Heart right ventricle (tissue), 16 donors: ENCODE results near the gene LSM14A. TPM values are rescaled to one million over a fixed set of nuclear protein-coding genes. Genes with fewer than 3 reads are reported as not detected.

Experiments
- ATAC-seq, 8 donors: fragments of 200-7000 bp; cut with Tn5 transposase; one replicate each; pipeline ENCODE4 v1.9.1; 2020; ENCODE audit warnings: mild to moderate bottlenecking in 8 of 8, moderate library complexity in 8 of 8, moderate number of reproducible peaks in 1 of 8
- DNase-seq, 2 donors: peaks; one replicate each; pipeline ENCODE4 v3.0.0-alpha.2; 2020
- H3K27ac ChIP-seq, 10 donors: fragments of 200-600 bp; sonication (generic) in 2 of 10; one replicate each; pipeline versions ENCODE4 v1.5.0 to v1.8.0; 2020 to 2022; ENCODE audit warnings: mild to moderate bottlenecking in 3 of 10
- H3K27me3 ChIP-seq, 7 donors: fragments of 200-600 bp; one replicate each; pipeline ENCODE4 v1.8.0; 2021 to 2022; ENCODE audit warnings: mild to moderate bottlenecking in 2 of 7
- H3K36me3 ChIP-seq, 9 donors: fragments of 200-600 bp; sonication (generic) in 1 of 9; one replicate each; pipeline versions ENCODE4 v1.5.0 to v1.8.0; 2020 to 2022; ENCODE audit warnings: mild to moderate bottlenecking in 2 of 9
- H3K4me1 ChIP-seq, 9 donors: fragments of 200-600 bp; sonication (generic) in 1 of 9; one replicate each; pipeline versions ENCODE4 v1.5.0 to v1.8.0; 2020 to 2022; ENCODE audit warnings: mild to moderate bottlenecking in 4 of 9
- H3K4me3 ChIP-seq, 10 donors: fragments of 200-600 bp; sonication (generic) in 2 of 10; one replicate each; pipeline versions ENCODE4 v1.5.0 to v1.8.0; 2020 to 2022; ENCODE audit warnings: mild to moderate bottlenecking in 7 of 10, moderate library complexity in 2 of 10
- H3K9me3 ChIP-seq, 11 donors: fragments of 200-600 bp in 10 of 11; sonication (generic) in 2 of 11; one replicate each; pipeline versions ENCODE4 v1.5.0 to v1.8.0; 2013 to 2022; ENCODE audit warnings: mild to moderate bottlenecking in 2 of 11, control low read depth in 1 of 11, moderate library complexity in 1 of 11
- WGBS, 2 donors: extraction: QIAGEN DNeasy Blood & Tissue Kit; methylation state at CpG; one replicate each; pipeline ENCODE4 v1.1.7; 2013; ENCODE audit warnings: inconsistent platforms in 1 of 2; 5-methylcytosine and 5-hydroxymethylcytosine counted together
- intact Hi-C, 10 donors: fragments of 100-400 bp; cut with DNase I; formaldehyde crosslinking; loops; one replicate each; pipeline versions ENCODE4 v1.11.1 to v1.14.2; 2022
- polyA plus RNA-seq, 2 donors: library from polyadenylated mRNA; stranded (reverse); fragments of 200-250 nt; gene quantifications; one replicate each; pipeline ENCODE4 v1.2.3, GENCODE V29; 2013
- total RNA-seq, 10 donors: library from RNA; stranded (reverse); fragmentation: NEBNext Ultra II Directional in 3 of 10; extraction: Animal tissue kit (Norgen Biotek cat#: 25700) in 3 of 10; gene quantifications; one replicate each; pipeline versions ENCODE4 v1.2.1 to v1.2.4, GENCODE V29; 2021 to 2023
- TF ChIP-seq, protein P1 (sequence below), 9 donors: fragments of 200-600 bp; sonication (generic) in 2 of 9; IDR thresholded peaks; one replicate each; pipeline versions ENCODE4 v1.5.0 to v1.8.0; 2021 to 2022; ENCODE audit warnings: antibody characterized with exemption in 9 of 9, mild to moderate bottlenecking in 5 of 9, moderate library complexity in 1 of 9
- donor health status: Arrhythmogenic right ventricular cardiomyopathy.
- donor health status: ischemic (EF 13 %, LVEDD 7.1; RV severe dilation, severe dysfunction).
- donor health status: healthy with polysubstance abuse.
- donor health status: DM: no; HTN: yes; CAD: no.
- donor health status: DM: no; HTN: no; CAD: no.
- donor health status: ischemic (EF 25% LVEDD 6.9; RV normal size, moderate dysfunction).
- donor health status: ischemic (EF 25% LVEDD 5.7; RV mildly dilated, moderate dysfunction).
- donor health status: healthy.
- donor health status: DM: yes; HTN: yes; CAD: no.
- donor health status: Ischemic cardiomyopathy.
- donor health status: ischemic (EF 35%, LVEDD 5.7; RV mildly dilated, moderate dysfunction).
- donor health status: nonischemic (EF 11% LVEDD 7.7; RV severe dilation, severe dysfunction).
- donor health status: DM: yes; HTN: yes; CAD: no.
- donor health status: PGD.
- donor health status: ischemic (EF 29% LVEDD 5.4; RV normal size, mild dysfunction).
- donor health status: nonischemic (EF 23%, LVEDD 6.1; RV moderate dilation, normal function).

LSM14A gene
- total and polyA plus RNA-seq, 12 donors, result 44.7 to 78.0 (median 66.1) TPM

DNA sequence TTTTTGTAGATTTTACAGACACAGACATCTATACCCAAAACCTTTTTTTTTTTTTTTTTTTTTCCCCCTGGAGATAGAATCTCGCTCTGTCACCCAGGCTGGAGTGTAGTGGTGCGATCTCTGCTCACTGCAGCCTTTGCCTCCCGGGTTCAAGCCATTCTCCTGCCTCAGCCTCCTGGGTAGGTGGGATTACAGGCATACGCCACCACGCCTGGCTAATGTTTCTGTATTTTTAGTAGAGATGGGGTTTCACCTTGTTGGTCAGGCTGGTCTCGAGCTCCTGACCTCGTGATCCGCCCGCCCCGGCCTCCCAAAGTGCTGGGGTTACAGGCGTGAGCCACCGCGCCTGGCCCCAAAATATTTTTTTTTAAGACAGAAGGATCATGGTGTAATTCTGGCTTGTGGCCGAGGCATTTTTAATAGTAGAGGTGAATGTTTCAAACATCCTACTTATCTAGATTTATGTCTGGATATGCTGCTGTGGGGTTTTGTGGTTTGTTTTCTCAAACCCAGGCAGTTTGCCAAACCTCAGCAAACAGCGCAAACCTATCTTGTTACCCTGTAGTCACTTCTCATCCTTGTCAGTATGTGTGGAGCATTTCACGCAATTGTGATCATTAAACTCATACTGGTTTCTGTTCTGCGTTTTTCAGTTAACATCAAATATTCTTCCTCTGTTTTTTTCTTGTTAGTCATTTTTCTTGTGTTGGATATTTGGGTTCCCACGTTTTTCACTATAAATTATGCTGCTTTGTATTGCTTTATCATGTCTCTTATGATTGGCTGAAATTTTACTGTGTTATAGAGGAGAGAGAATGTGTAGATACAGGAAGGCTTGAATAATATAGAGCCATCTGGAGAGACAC lies 45.9 kb downstream of the LSM14A start:
- intact Hi-C loops, result loop anchor here in 1 of 10 donors (5.0 kb wide), 1 partner anchor 36 kb away; no protein-coding TSS in a partner anchor
- H3K27me3 ChIP-seq, result no peaks in the 10 kb centered on the region
- WGBS, 2 donors, result 85 to 90% methylated on average over 18 of the region's 18 CpGs
- no peak for ATAC-seq
- no peak overlapping the region for H3K4me3 ChIP-seq
- no peak overlapping the region for H3K27ac ChIP-seq
- H3K4me1 ChIP-seq, result peaks cover 0 to 12% (median 0%) of the 10 kb centered on the region in 9 donors
- H3K9me3 ChIP-seq, result no peaks in the 10 kb centered on the region
- DNase-seq, result no peak
- H3K36me3 ChIP-seq, result peaks cover 0 to 99% (median 35%) of the 10 kb centered on the region in 9 donors
- TF ChIP-seq, protein P1, sequence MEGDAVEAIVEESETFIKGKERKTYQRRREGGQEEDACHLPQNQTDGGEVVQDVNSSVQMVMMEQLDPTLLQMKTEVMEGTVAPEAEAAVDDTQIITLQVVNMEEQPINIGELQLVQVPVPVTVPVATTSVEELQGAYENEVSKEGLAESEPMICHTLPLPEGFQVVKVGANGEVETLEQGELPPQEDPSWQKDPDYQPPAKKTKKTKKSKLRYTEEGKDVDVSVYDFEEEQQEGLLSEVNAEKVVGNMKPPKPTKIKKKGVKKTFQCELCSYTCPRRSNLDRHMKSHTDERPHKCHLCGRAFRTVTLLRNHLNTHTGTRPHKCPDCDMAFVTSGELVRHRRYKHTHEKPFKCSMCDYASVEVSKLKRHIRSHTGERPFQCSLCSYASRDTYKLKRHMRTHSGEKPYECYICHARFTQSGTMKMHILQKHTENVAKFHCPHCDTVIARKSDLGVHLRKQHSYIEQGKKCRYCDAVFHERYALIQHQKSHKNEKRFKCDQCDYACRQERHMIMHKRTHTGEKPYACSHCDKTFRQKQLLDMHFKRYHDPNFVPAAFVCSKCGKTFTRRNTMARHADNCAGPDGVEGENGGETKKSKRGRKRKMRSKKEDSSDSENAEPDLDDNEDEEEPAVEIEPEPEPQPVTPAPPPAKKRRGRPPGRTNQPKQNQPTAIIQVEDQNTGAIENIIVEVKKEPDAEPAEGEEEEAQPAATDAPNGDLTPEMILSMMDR (IDR thresholded peaks at IDR 0.05), result no peak

- Histone ChIP-seq H3K4me3 (no peak overlapping the region), H3K27me3 (no peaks in the 10 kb centered on the region), H3K36me3 (peaks cover 0 to 99% (median 41%) of the 10 kb centered on the region in 9 donors), H3K4me1 (peaks cover 0 to 12% (median 0%) of the 10 kb centered on the region in 9 donors), H3K27ac (no peak overlapping the region), H3K9me3 (no peaks in the 10 kb centered on the region)
- no peak for DNase-seq
- no peak for ATAC-seq
- TF ChIP-seq, protein P1 (IDR thresholded peaks at IDR 0.05), result no peak
- intact Hi-C loops, result loop anchor here in 1 of 10 donors (5.0 kb wide), 1 partner anchor 36 kb away; no protein-coding TSS in a partner anchor
- 67 to 76% methylated on average over 2 of the region's 2 CpGs for WGBS, 2 donors
Measured at GRCh38 chr19:34218818-34219164, 46.5 kb downstream of the LSM14A start.

- H3K9me3 ChIP-seq, result no peaks in the 10 kb centered on the region
- H3K27ac ChIP-seq, result no peak overlapping the region
- 72% methylated on average over 4 of the region's 4 CpGs for WGBS, 2 donors
- no peak overlapping the region for H3K4me3 ChIP-seq
- DNase-seq (peak in 1 of 2 donors; percentile 68), ATAC-seq (peak in 5 of 8 donors; percentile 20 to 74 (median 42))
- intact Hi-C loops, result loop anchor here in 2 of 10 donors (1.0 to 10.0 kb wide), 2 partner anchors 124 to 126 kb away; no protein-coding TSS in a partner anchor
- peaks cover 0 to 99% (median 57%) of the 10 kb centered on the region in 9 donors for H3K36me3 ChIP-seq
- TF ChIP-seq, protein P1 (IDR thresholded peaks at IDR 0.05), result peak; percentile 29 to 81 (median 72)
- H3K27me3 ChIP-seq, result no peaks in the 10 kb centered on the region
- peaks cover 0 to 25% (median 0%) of the 10 kb centered on the region in 9 donors for H3K4me1 ChIP-seq
Measured at GRCh38 chr19:34220472-34221063, 48.3 kb downstream of the LSM14A start.

- WGBS, 2 donors, result 77 to 84% methylated on average over 1 of the region's 1 CpG
- DNase-seq (no peak), ATAC-seq (no peak)
- Histone ChIP-seq H3K4me1 (peaks cover 0 to 28% (median 0%) of the 10 kb centered on the region in 9 donors), H3K27me3 (no peaks in the 10 kb centered on the region), H3K4me3 (no peak overlapping the region), H3K27ac (no peak overlapping the region), H3K9me3 (no peaks in the 10 kb centered on the region), H3K36me3 (peaks cover 0 to 99% (median 64%) of the 10 kb centered on the region in 9 donors)
- intact Hi-C loops, result loop anchor here in 1 of 10 donors (10.0 kb wide), 1 partner anchor 122 kb away; no protein-coding TSS in a partner anchor
- TF ChIP-seq, protein P1 (IDR thresholded peaks at IDR 0.05), result no peak
Measured at GRCh38 chr19:34222386-34222785, 50.1 kb downstream of the LSM14A start.
